Fibroblast of lung (primary cell): ENCODE data around the gene CHD3. TPM values are rescaled to one million over a fixed set of nuclear protein-coding genes. Genes with fewer than 3 reads are reported as not detected.
"Not testable (repeated sequence)": the region's sequence is repeated elsewhere in the genome, so short reads cannot be mapped to it uniquely, and the experiment has no call there.

Experiments used
- DNase-seq, 2 donors: peaks; one replicate each; pipeline versions ENCODE4 v3.0.0 to v3.0.0-alpha.2; 2010; ENCODE audit warnings: low read depth in 2 of 2
- H2AFZ ChIP-seq: 2 replicates; pipeline ENCODE4 v1.5.1; 2012; ENCODE audit warnings: low read length, control low read depth, inconsistent platforms
- H3K27ac ChIP-seq: 2 replicates; pipeline ENCODE4 v1.5.1; 2011; ENCODE audit warnings: low read length, control low read depth; ENCODE audit not compliant: insufficient read depth
- H3K27me3 ChIP-seq: 2 replicates; pipeline ENCODE4 v1.5.1; 2011; ENCODE audit warnings: mild to moderate bottlenecking, low read length; ENCODE audit not compliant: control insufficient read depth, insufficient read depth
- H3K36me3 ChIP-seq: 2 replicates; pipeline ENCODE4 v1.5.1; 2011; ENCODE audit warnings: low read length; ENCODE audit not compliant: control insufficient read depth, insufficient read depth
- H3K4me1 ChIP-seq: 2 replicates; pipeline ENCODE4 v1.5.1; 2011; ENCODE audit warnings: low read length; ENCODE audit not compliant: control insufficient read depth, insufficient read depth; ENCODE audit errors: extremely low read depth
- H3K4me2 ChIP-seq: 2 replicates; pipeline ENCODE4 v1.5.1; 2011; ENCODE audit warnings: low read length, control low read depth; ENCODE audit not compliant: insufficient read depth; ENCODE audit errors: extremely low read depth
- H3K4me3 ChIP-seq, 4 experiments: fragments of 200-600 bp in 1 of 4; sonication (generic) in 1 of 4; replicated peaks in 1 of 4; 2 replicates each; pipeline ENCODE4 v1.5.1; 2011 to 2016; ENCODE audit warnings: low read length in 4 of 4, low read depth in 3 of 4, mild to moderate bottlenecking in 3 of 4, control low read depth in 2 of 4, inconsistent platforms in 1 of 4, mixed read lengths in 1 of 4; ENCODE audit not compliant: insufficient read depth in 1 of 4; ENCODE audit errors: control extremely low read depth in 1 of 4
- H3K79me2 ChIP-seq: 2 replicates; pipeline ENCODE4 v1.5.1; 2012; ENCODE audit warnings: mild to moderate bottlenecking, low read length, inconsistent platforms; ENCODE audit not compliant: control insufficient read depth, insufficient read depth
- H3K9ac ChIP-seq: 2 replicates; pipeline ENCODE4 v1.5.1; 2011; ENCODE audit warnings: mild to moderate bottlenecking, low read length, control low read depth; ENCODE audit not compliant: insufficient read depth
- H3K9me3 ChIP-seq: 2 replicates; pipeline ENCODE4 v1.5.1; 2012; ENCODE audit warnings: low read depth, low read length; ENCODE audit not compliant: control insufficient read depth, insufficient read depth
- H4K20me1 ChIP-seq: 2 replicates; pipeline ENCODE4 v1.5.1; 2011; ENCODE audit warnings: low read length; ENCODE audit not compliant: control insufficient read depth, insufficient read depth; ENCODE audit errors: extremely low read depth
- EZH2 ChIP-seq: IDR thresholded peaks from 2 replicates; pipeline ENCODE4 v1.5.1; 2012; ENCODE audit warnings: low read length, control low read depth, mild to moderate bottlenecking; ENCODE audit errors: missing control alignments
- polyA plus RNA-seq, 2 donors: library from polyadenylated mRNA; depleted of rRNA in 1 of 2; stranded (reverse) in 1 of 2; unstranded in 1 of 2; fragments of >200 nt; gene quantifications; 2 replicates each; pipeline ENCODE4 v1.2.1, GENCODE V29; 2011 to 2012; ENCODE audit warnings: missing spikeins in 1 of 2
- total RNA-seq: library from RNA; depleted of rRNA; stranded (reverse); fragments of >200 nt; gene quantifications from 2 replicates; pipeline ENCODE4 v1.2.1, GENCODE V29; 2014
- TF ChIP-seq, protein P1 (sequence below), 2 donors: IDR thresholded peaks in 1 of 2; conservative IDR thresholded peaks in 1 of 2; 1 replicate in 1 of 2; 2 replicates in 1 of 2; pipeline ENCODE4 v1.5.1; 2011 to 2012; ENCODE audit warnings: low read length in 2 of 2, control low read depth in 1 of 2, inconsistent platforms in 1 of 2, low read depth in 1 of 2, mild to moderate bottlenecking in 1 of 2

Gene CHD3
- total and polyA plus RNA-seq, 2 donors (not counting 1 experiment from before 2014, with no cell fraction given), result 23.8 to 165 TPM

DNA sequence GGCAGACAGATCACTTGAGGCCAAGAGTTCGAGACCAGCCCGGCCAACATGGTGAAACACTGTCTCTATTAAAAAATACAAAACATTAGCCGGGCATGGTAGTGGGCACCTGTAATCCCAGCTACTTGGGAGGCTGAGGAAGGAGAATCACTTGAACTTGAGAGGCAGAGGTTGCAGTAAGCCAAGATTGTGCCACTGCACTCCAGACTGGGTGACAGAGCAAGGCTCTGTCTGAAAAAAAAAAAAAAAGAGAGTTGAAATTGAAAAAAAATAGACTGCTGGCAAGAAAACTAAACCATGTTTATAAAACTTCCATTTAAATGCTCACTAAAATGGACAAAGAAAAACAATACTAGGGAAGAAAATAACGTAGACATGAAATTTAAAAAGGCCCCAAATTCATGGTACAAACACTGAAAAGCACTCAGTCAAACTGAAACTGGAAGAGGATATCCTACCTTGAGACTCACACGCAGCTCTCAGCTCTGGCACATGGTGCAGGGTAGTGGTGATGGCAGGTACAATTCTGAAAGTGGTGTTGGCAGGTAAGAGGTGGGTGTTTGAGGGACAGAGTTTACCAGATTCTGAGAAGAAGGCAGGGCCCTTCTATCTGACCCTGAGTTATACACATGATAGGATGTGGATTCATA lies 62.7 kb downstream of the CHD3 start:
- H3K9ac ChIP-seq, result no peak overlapping the region
- H3K36me3 ChIP-seq, result peaks cover 9% of the 10 kb centered on the region
- H3K27me3 ChIP-seq, result no peaks in the 10 kb centered on the region
- no peaks in the 10 kb centered on the region for H4K20me1 ChIP-seq
- no peak for DNase-seq
- no peak overlapping the region for H3K27ac ChIP-seq
- TF ChIP-seq EZH2, result no peak
- TF ChIP-seq, protein P1, sequence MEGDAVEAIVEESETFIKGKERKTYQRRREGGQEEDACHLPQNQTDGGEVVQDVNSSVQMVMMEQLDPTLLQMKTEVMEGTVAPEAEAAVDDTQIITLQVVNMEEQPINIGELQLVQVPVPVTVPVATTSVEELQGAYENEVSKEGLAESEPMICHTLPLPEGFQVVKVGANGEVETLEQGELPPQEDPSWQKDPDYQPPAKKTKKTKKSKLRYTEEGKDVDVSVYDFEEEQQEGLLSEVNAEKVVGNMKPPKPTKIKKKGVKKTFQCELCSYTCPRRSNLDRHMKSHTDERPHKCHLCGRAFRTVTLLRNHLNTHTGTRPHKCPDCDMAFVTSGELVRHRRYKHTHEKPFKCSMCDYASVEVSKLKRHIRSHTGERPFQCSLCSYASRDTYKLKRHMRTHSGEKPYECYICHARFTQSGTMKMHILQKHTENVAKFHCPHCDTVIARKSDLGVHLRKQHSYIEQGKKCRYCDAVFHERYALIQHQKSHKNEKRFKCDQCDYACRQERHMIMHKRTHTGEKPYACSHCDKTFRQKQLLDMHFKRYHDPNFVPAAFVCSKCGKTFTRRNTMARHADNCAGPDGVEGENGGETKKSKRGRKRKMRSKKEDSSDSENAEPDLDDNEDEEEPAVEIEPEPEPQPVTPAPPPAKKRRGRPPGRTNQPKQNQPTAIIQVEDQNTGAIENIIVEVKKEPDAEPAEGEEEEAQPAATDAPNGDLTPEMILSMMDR (conservative IDR thresholded peaks at IDR 0.05 in 1 of 2, IDR thresholded peaks at IDR 0.05 in 1 of 2; ENCODE audit: low read depth in 1 of 2, low read length in 2 of 2), result no peak
- H3K4me1 ChIP-seq, result no peaks in the 10 kb centered on the region
- no peak overlapping the region for H3K4me2 ChIP-seq
- H3K79me2 ChIP-seq, result no peaks in the 10 kb centered on the region
- no peak overlapping the region for H2AFZ ChIP-seq
- H3K4me3 ChIP-seq, result no peak overlapping the region
- H3K9me3 ChIP-seq, result no peaks in the 10 kb centered on the region

DNA sequence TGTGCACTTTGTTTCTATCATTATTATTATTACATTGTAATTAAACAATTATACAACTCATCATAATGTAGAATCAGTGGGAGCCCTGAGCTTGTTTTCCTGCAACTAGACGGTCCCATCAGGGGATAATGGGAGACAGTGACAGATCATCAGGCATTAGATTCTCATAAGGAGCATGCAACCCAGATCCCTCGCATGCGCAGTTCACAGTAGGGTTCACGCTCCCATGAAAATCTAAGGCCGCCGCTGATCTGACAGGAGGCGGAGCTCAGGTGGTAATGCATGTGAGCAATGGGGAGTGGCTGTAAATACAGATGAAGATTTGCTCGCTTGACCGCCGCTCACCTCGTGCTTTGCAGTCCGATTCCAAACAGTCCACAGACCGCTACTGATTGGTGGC lies 64.7 kb downstream of the CHD3 start:
- not testable (repeated sequence) for H2AFZ ChIP-seq, DNase-seq, H3K79me2 ChIP-seq, H3K4me3 ChIP-seq, H3K9me3 ChIP-seq, H3K36me3 ChIP-seq, H3K27ac ChIP-seq, H3K9ac ChIP-seq, H4K20me1 ChIP-seq, H3K4me2 ChIP-seq, H3K27me3 ChIP-seq, H3K4me1 ChIP-seq

- TF ChIP-seq, protein P1 (conservative IDR thresholded peaks at IDR 0.05 in 1 of 2, IDR thresholded peaks at IDR 0.05 in 1 of 2; ENCODE audit: low read depth in 1 of 2, low read length in 2 of 2), result no peak
- no peak for TF ChIP-seq EZH2
- Histone ChIP-seq H3K9ac (no peak overlapping the region), H3K4me3 (no peak overlapping the region), H3K9me3 (no peaks in the 10 kb centered on the region), H3K36me3 (no peaks in the 10 kb centered on the region), H3K4me1 (no peaks in the 10 kb centered on the region), H3K27me3 (no peaks in the 10 kb centered on the region), H4K20me1 (no peaks in the 10 kb centered on the region), H3K4me2 (no peak overlapping the region), H2AFZ (no peak overlapping the region), H3K27ac (no peak overlapping the region), H3K79me2 (no peaks in the 10 kb centered on the region)
- no peak for DNase-seq
Observed at GRCh38 chr17:7955414-7956227, 67.0 kb downstream of the CHD3 start.
